Measurements from ENCODE around the gene MLST8.

- TF ChIP-seq CTCF (IDR thresholded peaks at IDR 0.05) (no peak), POLR2A (IDR thresholded peaks at IDR 0.05) (no peak)
Observed at GRCh38 chr16:2173916-2174315, 31.3 kb upstream of the MLST8 start.
